ENCODE measurements around the gene LIPA.

GRCh38 chr10:89296220-89296648 is 44.7 kb upstream of the LIPA start:
- TF ChIP-seq, protein P1, sequence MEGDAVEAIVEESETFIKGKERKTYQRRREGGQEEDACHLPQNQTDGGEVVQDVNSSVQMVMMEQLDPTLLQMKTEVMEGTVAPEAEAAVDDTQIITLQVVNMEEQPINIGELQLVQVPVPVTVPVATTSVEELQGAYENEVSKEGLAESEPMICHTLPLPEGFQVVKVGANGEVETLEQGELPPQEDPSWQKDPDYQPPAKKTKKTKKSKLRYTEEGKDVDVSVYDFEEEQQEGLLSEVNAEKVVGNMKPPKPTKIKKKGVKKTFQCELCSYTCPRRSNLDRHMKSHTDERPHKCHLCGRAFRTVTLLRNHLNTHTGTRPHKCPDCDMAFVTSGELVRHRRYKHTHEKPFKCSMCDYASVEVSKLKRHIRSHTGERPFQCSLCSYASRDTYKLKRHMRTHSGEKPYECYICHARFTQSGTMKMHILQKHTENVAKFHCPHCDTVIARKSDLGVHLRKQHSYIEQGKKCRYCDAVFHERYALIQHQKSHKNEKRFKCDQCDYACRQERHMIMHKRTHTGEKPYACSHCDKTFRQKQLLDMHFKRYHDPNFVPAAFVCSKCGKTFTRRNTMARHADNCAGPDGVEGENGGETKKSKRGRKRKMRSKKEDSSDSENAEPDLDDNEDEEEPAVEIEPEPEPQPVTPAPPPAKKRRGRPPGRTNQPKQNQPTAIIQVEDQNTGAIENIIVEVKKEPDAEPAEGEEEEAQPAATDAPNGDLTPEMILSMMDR (IDR thresholded peaks at IDR 0.05), result no peak
- TF ChIP-seq POLR2A (IDR thresholded peaks at IDR 0.05) (no peak), POLR2AphosphoS5 (IDR thresholded peaks at IDR 0.05) (peak; percentile 60)
